Liver (tissue), 3 donors: Measurements from ENCODE around the gene SFT2D1.
"Not testable (repeated sequence)": the region's sequence is repeated elsewhere in the genome, so short reads cannot be mapped to it uniquely, and the experiment has no call there.

Experiments
- ATF3 ChIP-seq: IDR thresholded peaks from 2 replicates; pipeline ENCODE4 v1.6.1; 2016; ENCODE audit warnings: antibody characterized with exemption
- CTCF ChIP-seq: fragments of 150-350 bp; IDR thresholded peaks from 2 replicates; pipeline ENCODE4 v1.5.1; 2017; ENCODE audit warnings: improper control_type of control experiment, low read depth, low read length; ENCODE audit not compliant: missing input control
- EGR1 ChIP-seq, 2 donors: IDR thresholded peaks; 2 replicates each; pipeline ENCODE4 v1.6.1; 2016 to 2018; ENCODE audit warnings: antibody characterized with exemption in 2 of 2, low read depth in 2 of 2
- FOXA1 ChIP-seq: IDR thresholded peaks from 2 replicates; pipeline ENCODE4 v1.6.1; 2016; ENCODE audit warnings: antibody characterized with exemption
- HNF4A ChIP-seq, 2 donors: conservative IDR thresholded peaks; 2 replicates each; pipeline ENCODE4 v1.6.1; 2016; ENCODE audit warnings: antibody characterized with exemption in 2 of 2, mild to moderate bottlenecking in 2 of 2
- MAX ChIP-seq: IDR thresholded peaks from 2 replicates; pipeline ENCODE4 v1.6.1; 2016; ENCODE audit warnings: antibody characterized with exemption
- RAD21 ChIP-seq, 2 donors: IDR thresholded peaks; 2 replicates each; pipeline ENCODE4 v1.6.1; 2016; ENCODE audit warnings: antibody characterized with exemption in 2 of 2, mild to moderate bottlenecking in 2 of 2
- REST ChIP-seq: IDR thresholded peaks from 2 replicates; pipeline ENCODE4 v1.6.1; 2016; ENCODE audit warnings: antibody characterized with exemption, mild to moderate bottlenecking
- YY1 ChIP-seq: IDR thresholded peaks from 2 replicates; pipeline ENCODE4 v1.6.1; 2016; ENCODE audit warnings: antibody characterized with exemption, mild to moderate bottlenecking
- donor health status: healthy.
- donor health status: healthy.

GRCh38 chr6:166345672-166346071 lies 3.3 kb upstream of the SFT2D1 start:
- TF ChIP-seq CTCF; HNF4A (conservative IDR thresholded peaks at IDR 0.05); ATF3; EGR1 (IDR thresholded peaks at IDR 0.05; ENCODE audit: low read depth in 2 of 2); YY1; FOXA1; RAD21 (IDR thresholded peaks at IDR 0.05); MAX; REST: not testable (repeated sequence)
